GM18858 (cell line): ENCODE results near the gene GIGYF1.

Source experiments
- ATAC-seq: cut with Tn5 transposase; IDR thresholded peaks from one replicate; pipeline ENCODE4 v1.9.1; 2021; ENCODE audit not compliant: unreplicated experiment

The GIGYF1 gene

DNA sequence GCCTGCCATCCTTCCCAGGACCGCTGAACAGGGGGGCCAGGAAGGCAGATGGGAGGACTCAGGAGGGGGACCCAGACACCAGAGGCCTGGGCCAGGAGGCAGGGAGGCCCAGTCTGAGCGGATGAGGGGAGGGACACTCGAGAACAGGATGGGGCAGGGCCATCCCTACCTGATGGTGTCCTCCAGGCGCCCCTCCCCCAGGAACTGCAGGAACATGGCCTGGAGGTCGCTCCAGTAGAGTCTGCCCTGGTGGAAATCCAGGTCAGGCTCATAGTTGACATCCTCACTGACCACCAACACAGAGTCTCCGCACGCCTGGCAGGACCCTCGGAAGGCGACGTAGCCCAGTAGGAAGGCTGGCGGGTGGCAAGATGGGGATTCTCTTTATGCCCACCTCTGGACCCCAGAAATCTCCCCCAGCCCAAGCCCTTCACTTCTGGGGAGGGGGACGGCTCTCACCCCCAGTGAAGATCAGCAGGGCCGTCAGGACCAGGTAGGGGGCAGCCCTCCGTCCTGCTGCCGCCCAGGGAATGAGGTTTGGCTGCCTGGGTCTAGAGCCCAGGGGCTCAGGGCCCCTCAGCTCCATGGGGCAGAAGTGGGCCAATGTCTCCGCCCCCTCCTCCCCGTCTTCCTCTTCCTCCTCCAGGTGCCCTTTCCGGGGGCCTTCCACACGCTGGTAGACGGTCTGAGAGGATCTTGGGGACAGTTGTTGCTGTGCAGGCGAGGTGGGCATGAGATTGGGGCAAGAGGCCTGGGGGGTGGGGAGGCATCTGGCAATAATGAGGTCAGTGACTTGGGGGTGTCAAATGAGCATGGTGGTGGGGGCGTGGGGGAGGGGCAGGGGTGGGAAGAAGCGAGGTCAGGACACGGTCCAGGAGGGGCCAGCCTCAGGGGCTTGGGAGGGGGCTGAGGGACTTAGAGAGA lies 53.3 kb downstream of the GIGYF1 start:
- ATAC-seq = no peak

DNA sequence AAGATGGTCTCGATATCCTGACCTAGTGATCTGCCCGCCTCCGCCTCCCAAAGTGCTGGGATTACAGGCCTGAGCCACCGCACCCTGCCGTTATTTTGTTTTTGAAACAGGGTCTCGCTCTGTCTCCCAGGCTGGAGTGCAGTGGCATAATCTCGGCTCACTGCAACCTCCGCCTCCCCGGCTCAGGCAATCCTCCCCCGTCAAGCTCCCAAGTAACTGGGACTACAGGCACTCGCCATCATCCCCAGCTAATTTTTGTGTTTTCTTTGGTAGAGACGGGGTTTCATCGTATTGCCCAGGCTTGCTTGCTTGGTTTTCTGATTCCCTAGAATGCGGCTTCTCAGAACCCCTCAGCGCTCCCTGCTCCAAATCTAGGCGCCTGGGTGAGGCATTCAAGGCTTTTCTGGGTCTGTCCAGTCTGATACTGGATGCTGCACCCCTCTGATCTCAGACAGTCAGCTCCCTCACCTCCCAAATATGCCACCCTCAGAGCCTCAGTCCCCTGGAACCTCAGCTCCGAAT lies 54.0 kb downstream of the GIGYF1 start:
- ATAC-seq = no peak

DNA sequence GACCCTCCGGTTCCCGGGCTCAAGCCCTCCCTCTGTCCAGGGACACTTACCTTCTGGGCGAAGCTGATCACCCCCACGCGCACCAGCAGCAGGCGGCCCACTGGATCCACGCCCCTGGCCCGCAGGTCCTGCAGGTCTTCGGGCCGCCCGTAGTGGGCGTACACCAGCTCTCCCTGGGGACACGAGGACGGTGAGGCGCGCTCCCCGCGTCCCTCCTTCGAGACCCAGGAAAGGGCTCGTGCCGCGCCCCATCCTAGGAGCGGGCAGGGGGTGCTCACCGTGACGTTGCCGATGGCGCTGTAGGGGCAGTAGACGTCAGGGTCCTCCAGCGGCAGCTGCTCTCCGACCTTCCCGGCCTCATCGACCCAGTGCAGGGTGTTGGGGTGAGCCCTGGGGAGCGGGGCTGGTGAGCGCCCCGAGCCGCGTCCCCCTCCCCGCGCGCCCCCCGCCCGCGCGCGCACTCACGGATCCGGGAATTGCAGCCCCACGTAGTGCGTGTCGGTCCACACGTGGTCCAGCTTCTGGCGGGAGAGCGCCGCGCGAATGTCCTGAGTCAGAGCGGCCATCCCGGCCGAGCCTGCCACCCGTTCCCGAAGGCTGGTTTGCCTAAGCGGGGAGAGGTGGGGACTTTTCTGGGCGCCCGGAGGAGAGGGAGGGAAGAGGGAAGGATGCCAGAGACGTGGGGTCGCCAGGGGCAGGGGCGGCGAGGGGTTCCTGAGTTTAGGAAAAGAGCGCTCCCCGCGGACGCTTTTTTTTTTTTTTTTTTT lies 60.9 kb downstream of the GIGYF1 start:
- no peak for ATAC-seq

DNA sequence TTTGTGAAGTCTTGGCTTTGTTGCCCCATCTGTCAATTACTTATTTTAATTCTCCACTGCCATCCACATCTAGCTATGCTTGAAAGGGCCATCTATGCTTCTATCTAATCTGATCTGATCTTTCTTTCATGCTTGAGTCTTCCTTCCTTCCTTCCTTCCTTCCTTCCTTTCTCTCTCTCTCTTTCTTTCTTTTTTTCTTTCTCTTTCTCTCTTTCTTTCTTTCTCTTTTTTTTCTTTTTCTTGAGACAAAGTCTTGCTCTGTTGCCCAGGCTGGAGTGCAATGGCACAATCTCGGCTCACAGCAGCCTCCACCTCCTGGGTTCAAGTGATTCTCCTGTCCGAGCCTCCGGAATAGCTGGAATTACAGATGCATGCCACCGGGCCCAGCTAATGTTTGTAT lies 64.0 kb downstream of the GIGYF1 start:
- ATAC-seq = no peak
